Glomerular endothelial cell (primary cell): ENCODE results near the gene ARHGDIA. TPM values are rescaled to one million over a fixed set of nuclear protein-coding genes. Genes with fewer than 3 reads are reported as not detected.

Experiments used
- DNase-seq: peaks from one replicate; pipeline ENCODE4 v3.0.0-alpha.2; 2011; ENCODE audit warnings: low read depth, low spot score; ENCODE audit errors: extremely low read depth
- total RNA-seq: library from RNA; depleted of rRNA; stranded (reverse); fragments of >200 nt; gene quantifications from 2 replicates; pipeline ENCODE4 v1.2.3, GENCODE V29; 2015

Gene ARHGDIA
- total RNA-seq, 1 donor from 2014 or later = 442 TPM

DNA sequence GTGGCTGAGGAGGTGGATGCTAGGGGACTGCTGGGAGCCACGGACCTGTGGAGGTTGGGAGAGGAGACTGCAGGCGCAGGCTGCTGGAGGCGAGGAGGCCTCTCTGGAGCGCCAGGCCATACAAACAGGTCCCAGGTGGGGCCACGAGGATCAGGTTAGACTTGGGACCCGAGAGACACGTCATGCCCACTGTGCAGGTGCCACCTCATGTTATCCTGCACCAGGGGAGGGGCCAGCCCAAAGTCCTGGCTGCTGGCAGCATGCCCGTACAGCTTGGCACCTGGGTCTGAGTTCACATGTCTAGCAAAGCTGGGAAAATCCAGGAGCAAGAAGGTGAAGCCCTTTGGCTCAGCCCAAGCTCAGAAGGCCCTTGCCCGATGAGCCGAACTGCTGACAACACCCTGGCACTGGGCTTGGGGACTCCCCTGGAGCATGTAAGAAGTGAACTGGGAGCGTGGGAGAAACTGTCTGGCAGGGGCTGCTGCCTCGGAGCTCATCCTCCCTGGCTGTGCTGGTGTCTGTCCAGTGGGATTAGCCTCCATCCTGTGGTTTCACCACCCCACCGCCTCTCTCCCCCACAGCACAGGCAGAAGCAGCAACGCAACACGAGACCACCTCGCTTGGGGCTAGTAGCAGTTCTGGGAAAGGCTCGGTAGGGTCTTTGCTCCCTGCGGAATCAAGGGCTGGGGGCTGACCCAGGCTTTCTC, 5.3 kb downstream of the ARHGDIA start:
- DNase-seq = no peak

DNA sequence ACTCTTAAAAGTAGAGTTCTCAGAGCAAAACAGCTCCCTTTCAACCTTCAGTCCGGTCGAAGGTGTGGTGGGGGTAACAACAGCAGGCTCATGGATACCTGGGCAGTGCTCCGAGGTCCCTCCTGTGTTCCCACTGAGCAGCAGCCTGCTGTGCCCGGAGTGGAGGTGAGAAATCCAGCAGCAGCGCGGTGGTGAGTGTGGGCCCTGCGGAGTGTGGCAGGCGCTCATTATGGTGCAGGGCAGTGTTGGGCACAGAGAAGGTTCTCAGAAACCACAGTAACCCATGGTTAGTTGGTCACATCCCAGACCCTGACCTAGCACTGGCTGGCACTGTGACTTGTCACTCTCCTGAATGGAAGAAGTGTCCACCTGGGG, 5.8 kb downstream of the ARHGDIA start:
- DNase-seq = no peak

DNA sequence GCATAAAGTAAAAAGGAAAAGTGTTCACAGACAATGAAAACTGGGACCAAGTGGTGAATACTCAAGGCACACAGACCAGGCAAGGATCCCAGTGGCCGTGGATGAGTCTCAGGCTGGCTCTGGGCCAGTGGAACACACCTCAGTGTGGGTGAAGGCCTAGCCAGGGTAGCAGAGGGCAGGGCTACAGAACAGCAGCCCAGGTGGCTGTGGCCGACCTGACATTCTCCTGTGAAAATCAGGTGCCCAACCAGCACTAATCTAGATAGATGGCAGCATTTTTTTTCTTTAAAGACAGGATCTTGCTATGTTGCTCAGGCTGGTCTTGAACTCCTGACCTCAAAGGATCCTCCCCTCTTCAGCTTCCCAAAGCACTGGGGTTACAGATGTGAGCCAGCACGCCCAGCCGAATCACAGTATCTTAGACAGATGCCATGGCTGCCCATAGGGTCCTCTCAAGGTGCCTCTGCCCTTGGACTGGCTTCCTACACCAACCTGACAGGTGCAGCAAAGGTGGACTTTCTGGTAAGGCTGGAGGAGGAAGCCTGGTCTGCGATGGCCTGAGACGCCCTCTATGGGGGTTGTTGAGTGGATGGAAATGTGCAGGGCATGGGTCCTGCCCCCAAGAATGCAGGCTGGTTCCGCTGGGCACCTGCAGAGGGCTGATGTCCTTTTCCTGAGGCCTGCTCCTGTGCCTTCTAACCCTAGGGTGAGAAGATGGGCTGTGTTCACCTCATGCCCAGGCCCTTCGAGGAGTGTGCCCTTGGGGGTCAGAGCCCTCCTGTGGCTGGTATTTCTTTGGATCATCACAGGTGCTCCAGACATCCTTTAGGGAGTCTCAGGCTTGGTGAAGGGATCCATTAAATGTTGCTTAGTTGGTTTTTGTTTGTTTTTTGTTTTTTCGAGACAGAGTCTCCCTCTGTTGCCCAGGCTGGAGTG, 7.0 kb downstream of the ARHGDIA start:
- no peak for DNase-seq

DNA sequence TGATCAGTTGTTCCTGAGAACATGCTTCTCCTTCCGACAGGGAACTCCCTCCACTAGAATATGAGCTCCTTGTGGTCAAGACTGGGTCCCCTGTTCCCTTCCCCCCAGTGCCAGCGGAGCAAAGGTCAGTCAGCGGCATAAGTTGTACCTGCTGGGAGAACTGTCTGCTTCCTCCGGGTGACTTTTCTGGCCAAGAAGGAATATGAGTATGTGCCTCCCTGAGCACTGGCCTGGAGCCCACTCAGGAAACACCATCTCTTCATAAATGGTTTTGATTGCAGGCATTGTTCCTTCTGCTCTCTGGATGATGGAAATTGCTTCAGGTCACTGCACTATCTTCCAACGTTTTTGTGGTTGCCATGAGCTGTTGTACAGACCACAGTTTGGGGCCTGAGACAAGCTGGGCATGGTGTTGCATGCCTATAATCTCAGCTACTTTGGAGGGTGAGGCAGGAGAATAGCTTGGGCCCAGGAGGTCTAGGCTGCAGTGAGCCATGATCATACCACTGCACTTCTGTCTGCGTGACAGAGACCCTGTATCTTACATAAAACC, 7.9 kb downstream of the ARHGDIA start:
- DNase-seq = no peak

DNA sequence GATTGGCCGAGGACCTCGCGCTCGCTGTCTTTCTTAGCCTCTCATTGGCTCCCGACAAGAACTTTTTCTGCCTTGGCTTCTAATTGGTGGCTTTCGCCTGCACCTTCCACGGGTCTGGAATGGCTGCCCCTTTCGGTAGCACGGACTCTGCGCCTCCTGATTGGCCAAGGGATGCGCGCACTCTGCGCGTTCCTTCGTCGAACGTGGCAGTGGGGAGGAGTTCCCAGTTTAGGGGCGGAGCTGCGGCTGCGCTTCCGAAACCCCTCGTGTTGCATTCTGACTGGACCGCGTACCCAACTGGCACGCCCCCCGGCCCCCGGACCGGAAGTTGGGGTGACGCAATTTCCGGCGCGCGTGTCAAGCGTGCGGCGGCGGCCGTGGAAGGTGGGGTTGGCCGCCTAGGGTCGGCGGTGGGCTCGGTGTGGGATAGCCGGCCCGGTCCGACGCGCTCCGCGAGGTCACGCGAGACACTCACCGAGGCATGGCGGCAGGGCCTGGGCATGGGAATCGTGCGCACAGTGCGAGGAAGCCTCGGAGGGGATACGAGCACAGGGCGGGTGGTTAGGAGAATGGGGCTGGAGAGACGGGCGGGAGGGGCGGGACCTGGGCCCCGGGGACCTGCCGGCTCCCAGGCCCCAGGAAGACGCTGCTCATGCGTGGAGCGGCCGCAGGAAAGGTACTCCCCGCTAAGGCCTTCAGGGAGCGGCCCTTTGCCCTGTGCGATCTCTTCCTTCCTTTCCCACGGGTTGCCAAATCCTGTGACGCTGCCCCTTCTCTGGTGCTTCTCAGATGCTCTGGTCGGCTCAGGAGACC, 10.2 kb downstream of the ARHGDIA start:
- DNase-seq = peak; percentile 100

DNA sequence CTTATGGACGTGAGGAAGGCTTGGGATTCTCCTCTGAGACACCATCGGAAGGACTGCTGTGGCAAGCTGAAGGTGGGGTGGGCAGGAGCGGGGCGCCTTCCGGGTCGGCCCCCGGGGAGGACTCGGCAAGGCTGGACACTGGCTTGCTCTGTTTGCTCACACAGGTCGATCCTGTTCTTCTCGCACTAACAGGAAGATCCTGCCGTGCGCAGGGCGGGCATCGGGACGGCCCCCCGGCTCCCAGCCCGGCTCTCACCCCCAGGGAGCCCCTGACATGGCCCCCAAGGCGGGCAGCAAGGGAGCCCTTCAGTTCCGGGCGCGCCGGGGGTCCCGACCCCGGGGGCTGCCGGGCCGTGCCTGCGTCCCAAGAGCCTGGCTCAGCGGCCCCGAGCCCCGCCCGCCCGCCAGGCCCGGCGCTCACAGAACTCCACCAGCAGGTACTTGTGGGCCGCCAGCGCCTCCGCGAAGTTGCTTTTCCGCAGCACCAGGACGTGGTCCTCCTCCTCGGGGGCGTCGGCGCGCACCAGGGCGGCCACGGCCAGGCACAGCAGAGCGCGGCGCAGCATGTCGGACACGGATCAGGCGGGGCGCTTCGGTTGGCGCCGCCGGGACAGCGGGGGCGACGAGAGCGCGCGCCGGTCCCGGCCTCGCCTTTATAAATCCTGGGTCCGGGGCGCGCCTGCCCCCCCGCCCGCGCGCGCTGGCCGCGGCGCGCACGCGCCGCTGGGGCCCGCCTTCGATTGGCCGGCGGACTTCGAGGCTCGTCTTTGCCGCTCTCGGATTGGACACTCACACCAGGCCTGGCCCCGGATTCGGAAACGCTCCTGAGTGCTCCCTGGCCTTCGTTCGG, 11.0 kb downstream of the ARHGDIA start, which contains the start of gene P4HB:
Gene P4HB, minus strand, starts transcription at position 630 of the 850 bp plus-strand sequence. Its CDS starts 64 bp downstream, at position 566.
- DNase-seq = no peak

DNA sequence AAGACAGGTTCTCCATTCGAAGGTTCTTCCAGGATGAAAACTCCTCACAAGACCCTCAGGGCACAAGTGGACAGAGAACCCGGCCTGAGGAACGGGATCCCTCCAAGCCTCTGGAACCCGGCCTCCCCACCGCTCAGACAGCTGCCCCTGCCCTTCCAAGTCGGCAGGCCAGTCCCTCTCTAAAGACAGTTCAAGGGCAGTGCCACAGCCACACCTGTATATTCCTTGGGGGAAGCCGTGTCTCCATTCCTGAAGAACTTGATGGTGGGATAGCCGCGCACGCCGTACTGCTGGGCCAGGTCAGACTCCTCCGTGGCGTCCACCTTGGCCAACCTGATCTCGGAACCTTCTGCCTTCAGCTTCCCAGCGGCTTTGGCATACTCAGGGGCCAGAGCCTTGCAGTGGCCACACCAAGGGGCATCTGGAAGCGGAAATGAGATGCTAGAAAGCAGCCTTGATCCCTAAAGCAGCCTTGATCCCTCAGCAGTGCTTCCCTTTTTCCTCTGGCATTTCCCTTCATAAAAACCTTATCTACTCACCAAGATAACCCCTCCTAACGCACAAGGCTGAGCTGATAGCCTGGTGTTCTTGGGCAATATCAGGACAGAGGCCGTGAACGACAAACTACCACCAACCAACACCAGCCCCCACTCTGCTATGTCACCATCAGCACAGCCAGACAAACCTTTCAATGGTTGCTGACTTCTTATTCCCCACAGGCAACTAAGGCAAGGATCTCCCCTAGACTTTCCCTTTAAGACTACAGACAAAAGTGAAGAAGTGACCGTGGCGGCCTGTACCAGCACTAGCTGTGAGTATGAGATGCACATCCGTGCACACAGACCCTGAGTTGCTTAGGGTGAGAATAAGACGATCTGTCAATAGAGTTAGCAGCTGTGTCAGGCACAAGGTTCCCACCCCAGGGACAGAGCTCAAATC, 11.9 kb downstream of the ARHGDIA start:
- no peak for DNase-seq

DNA sequence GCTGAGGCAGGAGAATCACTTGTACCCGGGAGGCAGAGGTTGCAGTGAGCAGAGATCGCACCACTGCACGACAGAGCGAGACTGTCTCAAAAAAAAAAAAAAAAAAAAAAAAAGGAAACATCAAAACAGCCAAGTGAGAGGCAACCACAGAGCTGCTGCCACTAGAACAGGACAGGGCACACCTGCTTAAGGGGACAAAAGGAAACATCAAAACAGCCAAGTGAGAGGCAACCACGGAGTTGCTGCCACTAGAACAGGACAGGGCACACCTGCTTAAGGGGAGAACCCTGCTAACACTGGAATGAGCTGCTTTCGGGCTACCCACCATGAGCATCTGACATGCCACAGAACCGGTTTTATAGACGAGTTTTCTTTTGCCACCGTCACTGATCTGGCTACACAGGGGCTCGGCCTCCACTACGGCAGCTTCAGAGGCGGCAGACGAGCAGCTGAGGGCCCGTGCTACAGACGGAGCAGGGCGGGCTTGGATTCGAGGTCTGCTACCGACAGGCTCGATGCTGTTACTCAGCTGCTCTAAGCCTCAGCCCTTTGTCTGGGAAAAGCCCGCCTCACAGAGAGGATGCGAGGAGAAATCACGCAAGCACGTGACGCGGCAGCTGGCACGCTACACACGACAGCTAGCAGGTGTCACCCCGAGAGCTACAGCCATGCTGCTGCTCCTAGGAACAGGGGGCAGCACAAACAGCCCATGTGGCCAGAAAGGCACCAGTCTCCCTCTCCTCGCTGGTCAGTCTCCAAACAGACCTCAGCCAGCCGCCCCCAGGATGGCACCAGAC, 12.8 kb downstream of the ARHGDIA start:
- no peak for DNase-seq

DNA sequence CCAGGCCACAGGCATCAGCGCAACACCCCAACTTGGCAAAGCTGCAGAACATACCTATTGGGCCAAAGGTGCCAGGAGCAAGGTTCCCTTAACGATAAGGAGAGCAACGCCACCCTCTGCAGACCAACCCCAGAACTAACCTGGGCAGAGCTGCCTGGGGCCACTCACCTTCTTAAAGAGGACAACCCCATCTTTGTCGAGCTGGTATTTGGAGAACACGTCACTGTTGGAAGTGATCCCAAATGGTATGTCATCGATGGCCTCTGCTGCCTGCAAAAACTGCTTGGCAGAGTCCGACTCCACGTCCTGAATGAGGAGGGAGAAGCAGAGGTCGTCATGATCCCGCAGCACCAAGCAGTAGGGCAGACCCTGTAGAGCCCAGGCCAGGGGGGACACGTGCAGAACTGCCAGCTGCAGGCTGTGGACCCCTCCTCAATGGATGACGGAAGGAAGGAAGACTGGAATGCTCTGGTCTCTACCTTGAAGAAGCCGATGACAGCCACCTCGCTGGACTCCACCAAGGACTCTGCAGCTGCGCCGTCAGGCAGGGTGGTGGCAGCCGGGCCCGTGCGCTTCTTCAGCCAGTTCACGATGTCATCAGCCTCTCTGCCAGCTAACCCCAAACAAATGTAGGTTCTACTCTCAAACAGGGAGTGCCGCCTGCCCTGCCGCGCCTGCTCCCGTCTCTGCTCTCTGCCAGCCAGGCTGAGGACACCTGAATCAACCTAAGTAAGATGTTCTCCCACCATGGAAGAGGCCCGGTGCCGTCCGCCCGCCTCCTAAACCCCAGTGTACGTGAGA, 16.0 kb downstream of the ARHGDIA start:
- no peak for DNase-seq

DNA sequence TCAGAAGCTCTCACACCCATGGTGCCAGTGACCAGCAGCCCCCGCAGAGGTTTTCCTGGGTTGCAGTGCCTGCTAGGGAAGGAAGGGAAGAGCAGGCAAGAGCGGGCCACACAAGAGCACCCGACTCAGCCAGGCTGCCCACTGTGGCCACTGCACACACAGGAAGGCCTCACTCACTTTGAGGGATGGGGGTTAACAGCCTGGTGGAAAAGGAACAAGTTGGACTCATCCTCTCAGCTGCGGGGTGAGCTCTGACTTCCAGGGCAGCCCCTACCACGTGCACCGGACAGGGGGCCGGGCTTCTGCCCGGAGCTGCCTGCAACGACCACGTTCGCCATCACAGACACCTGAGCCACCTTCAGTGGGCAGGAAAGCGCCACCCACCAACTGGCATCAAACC, 18.9 kb downstream of the ARHGDIA start:
- DNase-seq = no peak

DNA sequence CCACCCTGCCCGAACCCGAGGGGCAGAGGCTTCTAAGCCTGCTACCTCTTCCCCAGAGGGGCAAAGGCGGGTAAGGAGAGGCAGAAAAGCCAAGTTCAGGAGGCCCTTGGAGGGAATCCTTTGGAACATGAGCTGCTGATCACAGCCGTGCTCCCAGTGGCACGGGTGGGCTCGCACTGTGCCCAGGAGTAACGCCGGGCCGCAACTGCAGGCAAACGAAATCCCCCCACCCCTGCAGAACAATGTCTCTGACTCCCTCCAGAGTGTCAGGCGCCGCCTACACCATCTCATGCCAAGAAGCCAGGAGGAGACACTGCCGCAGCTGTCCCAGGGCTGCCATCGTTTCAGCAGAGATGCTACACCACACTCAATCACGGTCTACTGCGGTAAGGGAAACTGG, 19.7 kb downstream of the ARHGDIA start:
- no peak for DNase-seq

DNA sequence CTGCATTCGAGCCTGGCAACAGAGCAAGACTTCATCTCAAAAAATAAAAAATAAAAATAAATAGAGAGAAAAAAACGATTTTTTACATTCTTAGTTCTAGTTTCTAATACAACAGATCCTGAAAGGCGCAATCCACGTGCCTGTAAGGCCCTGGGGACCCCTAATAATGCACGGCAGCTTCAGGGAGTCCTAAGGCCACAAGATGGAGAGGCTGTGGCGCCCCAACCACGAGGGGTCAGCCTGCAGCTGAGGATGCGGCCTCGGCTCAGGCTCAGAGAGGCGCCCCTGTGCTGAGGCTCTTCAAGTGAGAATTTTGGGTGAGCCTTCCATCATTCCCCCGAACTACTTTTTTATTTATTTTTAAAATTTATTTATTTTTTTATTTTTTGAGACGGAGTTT, 21.7 kb downstream of the ARHGDIA start:
- DNase-seq = no peak

DNA sequence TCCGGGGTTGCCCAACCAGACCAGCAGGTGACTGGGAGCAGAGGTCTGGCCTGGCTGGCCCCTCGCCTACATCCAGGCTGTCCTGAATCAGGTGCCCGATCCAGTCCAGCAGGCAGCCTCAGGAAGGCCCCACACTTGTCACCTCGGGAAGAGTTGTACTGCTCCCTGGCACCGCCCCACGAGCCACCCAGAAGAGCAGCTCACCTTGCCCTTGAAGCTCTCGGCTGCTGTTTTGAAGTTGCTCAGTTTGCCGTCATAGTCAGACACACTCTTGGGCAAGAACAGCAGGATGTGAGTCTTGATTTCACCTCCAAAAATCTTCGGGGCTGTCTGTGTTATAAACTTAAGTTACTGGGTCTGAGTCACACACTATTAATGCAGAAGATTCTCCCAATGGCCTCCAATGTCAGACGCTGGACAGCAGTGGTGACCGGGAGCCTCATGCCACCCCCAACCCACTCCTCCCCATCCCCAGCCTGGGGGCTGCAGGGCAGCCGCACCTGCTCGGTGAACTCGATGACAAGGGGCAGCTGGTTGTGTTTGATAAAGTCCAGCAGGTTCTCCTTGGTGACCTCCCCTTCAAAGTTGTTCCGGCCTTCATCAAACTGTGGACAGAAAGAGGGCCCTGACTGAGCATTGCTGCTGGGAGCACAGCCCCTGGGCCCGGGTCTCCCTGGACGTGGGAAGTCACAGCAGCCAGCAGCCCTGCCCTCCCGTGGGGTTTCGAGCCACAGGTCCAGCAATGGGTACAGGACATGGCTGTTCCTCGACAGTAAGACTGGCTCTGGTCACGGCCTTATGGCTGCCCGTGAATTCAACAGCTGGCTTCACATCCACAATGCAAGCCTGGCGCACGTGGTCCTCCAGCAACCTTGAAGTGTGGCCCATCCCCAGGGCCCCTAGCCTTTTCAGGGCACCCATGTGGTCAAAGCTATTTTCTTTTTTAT, 24.1 kb downstream of the ARHGDIA start:
- no peak for DNase-seq

DNA sequence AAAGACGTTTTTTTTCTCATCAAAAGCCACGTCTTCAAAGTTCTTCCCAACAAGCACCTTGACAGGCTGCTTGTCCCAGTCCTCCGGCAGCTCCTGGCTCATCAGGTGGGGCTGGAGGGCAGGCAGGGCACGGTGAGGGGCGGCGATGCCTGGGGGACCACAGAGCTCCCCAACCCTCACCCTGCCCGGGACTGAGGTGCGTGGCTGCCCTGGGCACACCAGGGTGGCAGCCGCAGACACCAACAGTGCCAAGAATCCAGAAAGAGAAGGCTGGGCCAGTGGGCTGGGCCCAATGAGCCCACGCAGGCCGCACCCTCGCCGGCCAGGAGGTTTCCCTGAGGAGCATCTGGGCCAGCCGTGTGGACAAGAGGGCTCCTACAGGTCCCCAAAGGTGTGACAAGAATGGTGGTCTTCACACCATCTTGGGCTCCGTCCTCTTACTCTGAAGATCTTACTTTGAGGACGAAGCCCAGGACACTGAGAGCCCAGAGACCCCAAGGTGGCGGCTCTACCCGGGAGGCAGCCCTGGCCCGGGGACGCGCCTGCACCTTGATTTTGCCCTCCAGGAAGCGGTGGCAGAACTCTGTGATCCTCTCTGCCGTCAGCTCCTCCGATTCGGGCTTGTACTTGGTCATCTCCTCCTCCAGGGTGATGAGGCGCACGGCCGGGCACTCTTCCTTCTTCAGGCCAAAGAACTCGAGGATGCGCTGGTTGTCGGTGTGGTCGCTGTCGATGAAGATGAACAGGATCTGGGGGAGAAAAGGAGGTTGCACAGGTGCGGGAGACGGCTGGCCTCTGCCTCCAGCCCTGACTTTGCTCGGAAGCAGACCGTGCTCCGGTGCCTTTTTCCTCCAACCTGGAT, 25.0 kb downstream of the ARHGDIA start:
- no peak for DNase-seq

DNA sequence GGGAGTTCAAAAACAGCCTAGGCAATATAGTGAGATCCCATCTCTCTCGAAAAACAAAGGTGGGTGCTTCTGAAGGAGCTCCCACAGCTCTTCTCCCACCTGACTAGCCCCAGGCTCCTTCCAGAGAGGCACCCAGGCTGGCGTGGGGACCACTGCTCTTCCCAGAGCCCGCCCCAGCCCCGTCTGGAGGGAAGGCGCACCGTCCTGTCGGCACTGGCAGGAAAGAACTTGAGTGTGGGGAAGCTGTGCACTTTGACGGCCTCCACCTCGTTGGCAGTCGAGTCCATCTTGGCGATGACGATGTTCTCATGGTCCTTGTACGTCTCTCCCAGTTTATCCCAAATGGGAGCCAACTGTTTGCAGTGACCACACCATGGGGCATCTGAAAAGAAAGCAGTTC, 25.8 kb downstream of the ARHGDIA start:
- DNase-seq = no peak
